Cortex of kidney (tissue), 1 donor: ENCODE measurements around the gene ICA1L.

Experiments
- DNase-seq: peaks from one replicate; lab custom pipeline; 2025; lab: John Stamatoyannopoulos, UW

Gene ICA1L

GRCh38 chr2:202782940-202783558 lies 88.5 kb downstream of the ICA1L start:
- DNase-seq, result no peak

- no peak for DNase-seq
Measured at GRCh38 chr2:202780514-202781021, 91.0 kb downstream of the ICA1L start.

- DNase-seq, result no peak
Measured at GRCh38 chr2:202778217-202778616, 93.3 kb downstream of the ICA1L start.

GRCh38 chr2:202774104-202774503 lies 97.5 kb downstream of the ICA1L start:
- DNase-seq, result no peak

- DNase-seq, result no peak
Measured at GRCh38 chr2:202773301-202773973, 98.1 kb downstream of the ICA1L start.

GRCh38 chr2:202771741-202772460 lies 99.7 kb downstream of the ICA1L start:
- DNase-seq, result no peak

GRCh38 chr2:202771336-202771735 lies 100.2 kb downstream of the ICA1L start:
- no peak for DNase-seq

GRCh38 chr2:202769201-202769600 lies 102.4 kb downstream of the ICA1L start:
- no peak for DNase-seq

GRCh38 chr2:202768273-202768672 lies 103.3 kb downstream of the ICA1L start:
- no peak for DNase-seq

GRCh38 chr2:202765436-202765835 lies 106.1 kb downstream of the ICA1L start:
- DNase-seq, result no peak

- DNase-seq, result no peak
Measured at GRCh38 chr2:202764991-202765390, 106.6 kb downstream of the ICA1L start.

GRCh38 chr2:202763916-202764315 lies 107.7 kb downstream of the ICA1L start:
- DNase-seq, result no peak

- DNase-seq, result no peak
Measured at GRCh38 chr2:202762556-202762955, 109.0 kb downstream of the ICA1L start.

GRCh38 chr2:202760848-202761247 lies 110.7 kb downstream of the ICA1L start:
- DNase-seq, result no peak

GRCh38 chr2:202758604-202759003 lies 113.0 kb downstream of the ICA1L start:
- DNase-seq, result no peak

- DNase-seq, result no peak
Measured at GRCh38 chr2:202758128-202758527, 113.4 kb downstream of the ICA1L start.

GRCh38 chr2:202757339-202757738 lies 114.2 kb downstream of the ICA1L start:
- no peak for DNase-seq

GRCh38 chr2:202756598-202756997 lies 115.0 kb downstream of the ICA1L start:
- DNase-seq, result no peak

GRCh38 chr2:202754936-202755335 lies 116.6 kb downstream of the ICA1L start:
- no peak for DNase-seq

GRCh38 chr2:202752071-202752470 lies 119.5 kb downstream of the ICA1L start:
- DNase-seq, result no peak

GRCh38 chr2:202750763-202751427 lies 120.7 kb downstream of the ICA1L start:
- DNase-seq, result no peak

- no peak for DNase-seq
Measured at GRCh38 chr2:202749477-202749876, 122.1 kb downstream of the ICA1L start.
